ENCODE data around the gene MFSD2A. TPM values are rescaled to one million over a fixed set of nuclear protein-coding genes. Genes with fewer than 3 reads are reported as not detected.

MFSD2A gene
- total and polyA plus RNA-seq, 10 of the 15 experiments (the other 5 are each of a cell fraction or from before 2014, with no cell fraction given), result 0.84 to 30.1 (median 15.2) TPM

DNA sequence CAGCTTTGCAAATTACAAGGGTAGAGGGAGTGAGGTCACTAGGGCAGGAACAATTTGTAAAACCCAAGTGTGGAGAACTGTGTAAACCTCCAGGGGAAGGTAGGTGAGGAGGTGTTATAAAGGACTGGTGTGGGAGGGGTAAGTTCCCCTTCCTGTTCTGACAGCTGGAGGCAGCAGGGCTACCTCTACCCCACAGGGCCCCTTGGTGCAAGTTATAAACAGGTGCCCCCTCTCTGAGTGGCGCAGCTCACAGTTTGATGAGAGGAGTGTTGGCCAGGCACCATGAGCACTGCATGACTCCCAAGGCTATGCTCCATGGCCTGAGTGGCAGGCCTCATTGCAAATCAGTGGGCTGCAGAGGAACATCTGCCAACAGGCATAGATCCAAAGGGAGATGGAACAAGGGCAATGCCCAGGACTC lies 41.0 kb downstream of the MFSD2A start:
- FAIRE-seq (no peak), ATAC-seq (peak; percentile 99), DNase-seq (ENCODE audit: low read depth, low spot score) (peak; percentile 52)
- Histone ChIP-seq H3K27me3 (replicated peaks in 1 of 2; ENCODE audit: control insufficient read depth in 2 of 2, insufficient read depth in 2 of 2, low read length in 1 of 2) (no peaks in the 10 kb centered on the region), H2AFZ (ENCODE audit: control insufficient read depth, low read depth, low read length) (peak overlapping the region; percentile 63), H3K4me1 (ENCODE audit: control insufficient read depth, insufficient read depth, low read length) (peaks cover 25% of the 10 kb centered on the region), H4K20me1 (ENCODE audit: control insufficient read depth, insufficient read depth) (no peaks in the 10 kb centered on the region), H3K27ac (ENCODE audit: control insufficient read depth, insufficient read depth) (peak overlapping the region; percentile 64), H3K9me3 (replicated peaks; ENCODE audit: control insufficient read depth, insufficient read depth, low read length) (peaks cover 2% of the 10 kb centered on the region; the same call in 1 of the 3 replicates), H3K36me3 (ENCODE audit: control insufficient read depth in 2 of 2, insufficient read depth in 2 of 2, low read length in 1 of 2) (no peaks in the 10 kb centered on the region), H3K79me2 (ENCODE audit: control insufficient read depth, insufficient read depth, low read length) (no peaks in the 10 kb centered on the region), H3K4me3 (no peak overlapping the region), H3K9ac (ENCODE audit: control insufficient read depth, insufficient read depth, low read length) (peak overlapping the region; percentile 20; the same call in 1 of the 2 replicates), H3K4me2 (ENCODE audit: control insufficient read depth, insufficient read depth) (peak overlapping the region; percentile 69)
- WGBS (ENCODE audit: insufficient coverage, insufficient replicate concordance, low lambda C conversion rate, missing lambda C conversion rate), result 0% methylated on average over 1 of the region's 1 CpG
- ChIA-PET RAD21 (ENCODE audit: unreplicated experiment) (interaction anchor here (1.0 to 3.2 kb wide), 5 partner anchors 36 to 179 kb away, joined by 3 to 11 read pairs (median 4); partner anchors contain the start of gene CAP1), POLR2A (interaction anchor here (0.6 to 1.5 kb wide), 3 partner anchors 35 to 44 kb away, joined by 3 to 4 read pairs (median 3); partner anchors contain the start of gene CAP1), CTCF (interaction anchor here (1.0 to 2.9 kb wide), 4 partner anchors 12 to 77 kb away, joined by 3 to 18 read pairs (median 4); no protein-coding TSS in a partner anchor), SMC1A (ENCODE audit: uncharacterized antibody, unreplicated experiment) (interaction anchor here (0.6 to 3.9 kb wide), 10 partner anchors 8 to 76 kb away, joined by 3 to 17 read pairs (median 3); no protein-coding TSS in a partner anchor)
- intact Hi-C loops (cut with micrococcal nuclease; ENCODE audit: unreplicated experiment), result no loop called here
- BruUV-seq (replicated peaks), result no TSS peak
- in situ Hi-C loops (cut with MboI), result no loop called here
- TF ChIP-seq ZNF622 (IDR thresholded peaks at IDR 0.05) (no peak), RAD51 (IDR thresholded peaks at IDR 0.05) (no peak), NFYA (IDR thresholded peaks at IDR 0.05; ENCODE audit: borderline replicate concordance, low read depth, low read length) (no peak), IRF4 (IDR thresholded peaks at IDR 0.05; ENCODE audit: low read depth, low read length) (no peak), RAD21 (IDR thresholded peaks at IDR 0.05; ENCODE audit: insufficient read depth, low read depth, low read length) (no peak), RUNX3 (IDR thresholded peaks at IDR 0.05; ENCODE audit: low read length) (no peak; the same call in 1 of the 2 replicates), CHD2 (IDR thresholded peaks at IDR 0.05; ENCODE audit: borderline replicate concordance, low read depth, low read length) (no peak), SMAD1 (IDR thresholded peaks at IDR 0.05; ENCODE audit: low read depth, partially characterized antibody) (no peak), NFYB (IDR thresholded peaks at IDR 0.05; ENCODE audit: insufficient read depth, low read depth, low read length) (no peak), MTA3 (IDR thresholded peaks at IDR 0.05; ENCODE audit: borderline replicate concordance, low read length) (no peak), STAT1 (conservative IDR thresholded peaks at IDR 0.05) (no peak), RELA (IDR thresholded peaks at IDR 0.05; ENCODE audit: borderline replicate concordance, partially characterized antibody) (no peak), GABPA (IDR thresholded peaks at IDR 0.05; ENCODE audit: low read depth) (no peak), HDAC6 (IDR thresholded peaks at IDR 0.05; ENCODE audit: unreplicated experiment) (no peak), ZBTB33 (IDR thresholded peaks at IDR 0.05) (no peak), WRNIP1 (IDR thresholded peaks at IDR 0.05; ENCODE audit: borderline replicate concordance, low read depth, low read length) (no peak)
- TF ChIP-seq, protein P1, sequence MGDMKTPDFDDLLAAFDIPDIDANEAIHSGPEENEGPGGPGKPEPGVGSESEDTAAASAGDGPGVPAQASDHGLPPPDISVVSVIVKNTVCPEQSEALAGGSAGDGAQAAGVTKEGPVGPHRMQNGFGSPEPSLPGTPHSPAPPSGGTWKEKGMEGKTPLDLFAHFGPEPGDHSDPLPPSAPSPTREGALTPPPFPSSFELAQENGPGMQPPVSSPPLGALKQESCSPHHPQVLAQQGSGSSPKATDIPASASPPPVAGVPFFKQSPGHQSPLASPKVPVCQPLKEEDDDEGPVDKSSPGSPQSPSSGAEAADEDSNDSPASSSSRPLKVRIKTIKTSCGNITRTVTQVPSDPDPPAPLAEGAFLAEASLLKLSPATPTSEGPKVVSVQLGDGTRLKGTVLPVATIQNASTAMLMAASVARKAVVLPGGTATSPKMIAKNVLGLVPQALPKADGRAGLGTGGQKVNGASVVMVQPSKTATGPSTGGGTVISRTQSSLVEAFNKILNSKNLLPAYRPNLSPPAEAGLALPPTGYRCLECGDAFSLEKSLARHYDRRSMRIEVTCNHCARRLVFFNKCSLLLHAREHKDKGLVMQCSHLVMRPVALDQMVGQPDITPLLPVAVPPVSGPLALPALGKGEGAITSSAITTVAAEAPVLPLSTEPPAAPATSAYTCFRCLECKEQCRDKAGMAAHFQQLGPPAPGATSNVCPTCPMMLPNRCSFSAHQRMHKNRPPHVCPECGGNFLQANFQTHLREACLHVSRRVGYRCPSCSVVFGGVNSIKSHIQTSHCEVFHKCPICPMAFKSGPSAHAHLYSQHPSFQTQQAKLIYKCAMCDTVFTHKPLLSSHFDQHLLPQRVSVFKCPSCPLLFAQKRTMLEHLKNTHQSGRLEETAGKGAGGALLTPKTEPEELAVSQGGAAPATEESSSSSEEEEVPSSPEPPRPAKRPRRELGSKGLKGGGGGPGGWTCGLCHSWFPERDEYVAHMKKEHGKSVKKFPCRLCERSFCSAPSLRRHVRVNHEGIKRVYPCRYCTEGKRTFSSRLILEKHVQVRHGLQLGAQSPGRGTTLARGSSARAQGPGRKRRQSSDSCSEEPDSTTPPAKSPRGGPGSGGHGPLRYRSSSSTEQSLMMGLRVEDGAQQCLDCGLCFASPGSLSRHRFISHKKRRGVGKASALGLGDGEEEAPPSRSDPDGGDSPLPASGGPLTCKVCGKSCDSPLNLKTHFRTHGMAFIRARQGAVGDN (IDR thresholded peaks at IDR 0.05), result no peak
- TF ChIP-seq, protein P2, sequence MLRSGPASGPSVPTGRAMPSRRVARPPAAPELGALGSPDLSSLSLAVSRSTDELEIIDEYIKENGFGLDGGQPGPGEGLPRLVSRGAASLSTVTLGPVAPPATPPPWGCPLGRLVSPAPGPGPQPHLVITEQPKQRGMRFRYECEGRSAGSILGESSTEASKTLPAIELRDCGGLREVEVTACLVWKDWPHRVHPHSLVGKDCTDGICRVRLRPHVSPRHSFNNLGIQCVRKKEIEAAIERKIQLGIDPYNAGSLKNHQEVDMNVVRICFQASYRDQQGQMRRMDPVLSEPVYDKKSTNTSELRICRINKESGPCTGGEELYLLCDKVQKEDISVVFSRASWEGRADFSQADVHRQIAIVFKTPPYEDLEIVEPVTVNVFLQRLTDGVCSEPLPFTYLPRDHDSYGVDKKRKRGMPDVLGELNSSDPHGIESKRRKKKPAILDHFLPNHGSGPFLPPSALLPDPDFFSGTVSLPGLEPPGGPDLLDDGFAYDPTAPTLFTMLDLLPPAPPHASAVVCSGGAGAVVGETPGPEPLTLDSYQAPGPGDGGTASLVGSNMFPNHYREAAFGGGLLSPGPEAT (IDR thresholded peaks at IDR 0.05; ENCODE audit: low read depth), result peak; percentile 46; the same call in 1 of the 2 replicates

Measured in GM12878 (cell line).